HUES6 (cell line): Measurements from ENCODE around the gene KLHL24.

ENCODE experiments used
- H3K27ac ChIP-seq: 2 replicates; pipeline ENCODE4 v1.7.0; 2013; ENCODE audit warnings: low read depth, mild to moderate bottlenecking, low read length, inconsistent platforms
- H3K27me3 ChIP-seq: 2 replicates; pipeline ENCODE4 v1.6.1; 2013; ENCODE audit warnings: low read length; ENCODE audit not compliant: control insufficient read depth, insufficient read depth
- H3K36me3 ChIP-seq: 2 replicates; pipeline ENCODE4 v1.6.1; 2013; ENCODE audit warnings: low read length; ENCODE audit not compliant: control insufficient read depth, insufficient read depth
- H3K4me1 ChIP-seq: 2 replicates; pipeline ENCODE4 v1.6.1; 2013; ENCODE audit warnings: low read length; ENCODE audit not compliant: control insufficient read depth, insufficient read depth
- H3K4me3 ChIP-seq: 2 replicates; pipeline ENCODE4 v1.5.1; 2013; ENCODE audit warnings: low read depth, low read length
- H3K9ac ChIP-seq: one replicate; pipeline ENCODE4 v1.6.1; 2013; ENCODE audit warnings: mild to moderate bottlenecking, low read length
- H3K9me3 ChIP-seq: 2 replicates; pipeline ENCODE4 v1.6.1; 2013; ENCODE audit warnings: low read depth, low read length; ENCODE audit not compliant: control insufficient read depth, insufficient read depth

KLHL24 gene

GRCh38 chr3:183728204-183728603 is 92.8 kb downstream of the KLHL24 start:
- Histone ChIP-seq H3K27ac (no peak overlapping the region), H3K4me3 (no peak overlapping the region), H3K27me3 (no peaks in the 10 kb centered on the region), H3K9me3 (no peaks in the 10 kb centered on the region), H3K4me1 (no peaks in the 10 kb centered on the region), H3K36me3 (peaks cover 92% of the 10 kb centered on the region), H3K9ac (no peak overlapping the region)

- Histone ChIP-seq H3K4me3 (no peak overlapping the region), H3K27ac (no peak overlapping the region), H3K9ac (no peak overlapping the region), H3K27me3 (no peaks in the 10 kb centered on the region), H3K9me3 (no peaks in the 10 kb centered on the region), H3K4me1 (no peaks in the 10 kb centered on the region), H3K36me3 (peaks cover 94% of the 10 kb centered on the region)
Observed at GRCh38 chr3:183730361-183730760, 94.9 kb downstream of the KLHL24 start.

- H3K4me1 ChIP-seq = no peaks in the 10 kb centered on the region
- H3K36me3 ChIP-seq = peaks cover 94% of the 10 kb centered on the region
- no peak overlapping the region for H3K27ac ChIP-seq
- H3K9ac ChIP-seq = no peak overlapping the region
- no peak overlapping the region for H3K4me3 ChIP-seq
- no peaks in the 10 kb centered on the region for H3K27me3 ChIP-seq
- no peaks in the 10 kb centered on the region for H3K9me3 ChIP-seq
Observed at GRCh38 chr3:183731611-183732010, 96.2 kb downstream of the KLHL24 start.

GRCh38 chr3:183733553-183733952 is 98.1 kb downstream of the KLHL24 start:
- Histone ChIP-seq H3K4me3 (no peak overlapping the region), H3K9ac (no peak overlapping the region), H3K27me3 (no peaks in the 10 kb centered on the region), H3K9me3 (no peaks in the 10 kb centered on the region; the same call in 1 of the 2 replicates), H3K4me1 (no peaks in the 10 kb centered on the region), H3K27ac (no peak overlapping the region), H3K36me3 (peaks cover 91% of the 10 kb centered on the region)
